Inflammatory macrophage treated with lipopolysaccharide for 4 hours (primary cell): ENCODE results near the gene SH2D7.

Experiments
- DNase-seq: peaks from one replicate; pipeline ENCODE4 v3.0.0-alpha.2; 2020

The SH2D7 gene

DNA sequence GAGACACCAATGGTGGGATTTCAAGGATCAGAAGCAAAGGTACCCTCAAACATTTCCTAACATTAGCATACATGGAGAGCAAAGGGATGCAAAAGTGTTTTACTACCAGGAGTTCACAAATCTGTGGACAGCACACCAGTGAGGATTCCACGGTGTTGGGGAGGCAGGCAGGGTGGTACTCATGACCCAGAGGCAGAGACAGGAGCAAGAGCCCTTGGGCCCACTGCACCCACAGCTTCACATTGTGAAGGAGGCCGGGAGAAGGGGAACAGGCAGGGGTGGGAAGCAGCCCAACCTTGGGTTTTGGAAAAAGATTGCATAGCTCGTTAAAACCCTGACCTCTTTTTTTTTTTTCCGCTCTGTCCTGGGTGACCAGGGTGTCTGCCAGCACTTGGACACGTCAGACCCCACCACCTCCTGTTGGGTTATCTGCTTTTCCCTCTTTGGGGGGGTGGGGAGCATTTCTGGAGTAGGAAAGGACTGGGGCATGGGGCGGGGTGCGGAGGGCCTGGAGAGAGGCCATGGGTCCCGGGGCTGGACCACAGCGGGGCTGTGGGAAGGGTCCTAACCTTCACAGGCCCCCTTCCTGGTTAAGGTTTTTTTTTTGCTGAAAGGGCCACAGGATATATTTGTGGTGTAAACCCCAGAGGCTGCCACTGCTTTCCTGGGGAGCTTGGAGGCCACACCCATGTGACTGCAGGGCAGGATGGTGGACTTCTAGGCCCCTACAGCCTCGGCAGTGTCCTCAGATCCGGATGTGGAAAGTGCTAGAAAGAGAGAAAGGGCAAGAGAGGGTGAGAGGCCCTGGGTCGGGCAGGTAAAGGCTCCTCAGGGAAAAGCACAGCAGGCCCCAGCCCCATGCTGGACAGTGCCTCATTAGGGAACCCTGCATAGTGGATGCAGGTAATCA, 12.5 kb downstream of the SH2D7 start:
- no peak for DNase-seq

DNA sequence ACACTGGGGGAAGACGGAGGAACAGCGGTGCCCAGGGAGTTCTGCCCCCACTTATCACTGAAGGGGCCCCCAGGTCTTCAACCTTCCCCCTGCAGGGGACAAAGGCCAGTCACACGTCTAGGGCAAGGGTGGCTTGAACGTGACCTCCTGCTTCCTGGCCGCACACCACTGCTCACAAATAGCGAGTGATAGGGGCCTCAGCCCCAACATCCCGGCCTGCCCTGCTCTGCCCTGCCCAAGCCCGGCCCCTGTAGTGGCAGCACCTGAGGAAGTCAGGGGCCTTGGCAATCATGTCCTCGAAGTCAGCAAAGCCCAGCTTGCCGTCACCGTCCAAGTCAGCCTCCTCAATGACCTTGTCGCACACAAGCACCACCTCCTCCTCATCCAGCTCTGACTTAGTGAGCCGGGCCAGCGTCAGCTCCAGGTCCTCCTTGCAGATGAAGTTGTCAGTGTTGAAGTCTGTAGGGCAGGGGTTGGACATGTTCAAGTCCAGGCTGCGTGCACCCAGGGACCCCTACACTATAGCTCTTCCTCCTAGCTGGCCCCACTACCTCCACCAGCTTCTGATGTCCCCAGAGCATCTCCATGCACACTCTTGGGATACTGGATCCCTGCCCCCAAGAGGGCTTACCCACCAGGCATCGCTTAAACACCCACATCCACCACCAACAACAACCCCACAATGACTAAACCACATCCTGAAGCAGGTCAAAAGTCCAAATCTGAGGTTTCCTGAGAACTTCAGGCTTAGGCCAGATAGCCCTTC, 13.3 kb downstream of the SH2D7 start:
- no peak for DNase-seq

DNA sequence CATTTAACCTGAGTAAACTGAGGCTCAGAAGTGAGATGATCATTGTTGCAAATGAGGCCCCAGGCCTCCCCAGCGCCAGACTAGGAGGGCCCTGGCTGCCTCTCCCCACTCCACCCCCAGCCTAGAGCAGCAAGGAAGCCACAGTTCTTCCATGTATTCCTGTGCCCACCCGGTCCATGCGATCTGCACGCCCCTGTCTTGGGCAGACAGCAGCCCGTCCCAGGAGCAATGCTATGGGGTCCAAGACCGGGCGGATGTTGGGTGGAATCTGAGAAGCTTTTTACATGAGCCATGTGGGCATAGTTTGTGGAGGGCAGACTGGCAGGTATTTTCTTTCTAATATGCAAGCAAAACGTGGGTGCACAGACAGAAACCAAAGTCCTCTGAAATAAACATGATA, 15.1 kb downstream of the SH2D7 start:
- no peak for DNase-seq

DNA sequence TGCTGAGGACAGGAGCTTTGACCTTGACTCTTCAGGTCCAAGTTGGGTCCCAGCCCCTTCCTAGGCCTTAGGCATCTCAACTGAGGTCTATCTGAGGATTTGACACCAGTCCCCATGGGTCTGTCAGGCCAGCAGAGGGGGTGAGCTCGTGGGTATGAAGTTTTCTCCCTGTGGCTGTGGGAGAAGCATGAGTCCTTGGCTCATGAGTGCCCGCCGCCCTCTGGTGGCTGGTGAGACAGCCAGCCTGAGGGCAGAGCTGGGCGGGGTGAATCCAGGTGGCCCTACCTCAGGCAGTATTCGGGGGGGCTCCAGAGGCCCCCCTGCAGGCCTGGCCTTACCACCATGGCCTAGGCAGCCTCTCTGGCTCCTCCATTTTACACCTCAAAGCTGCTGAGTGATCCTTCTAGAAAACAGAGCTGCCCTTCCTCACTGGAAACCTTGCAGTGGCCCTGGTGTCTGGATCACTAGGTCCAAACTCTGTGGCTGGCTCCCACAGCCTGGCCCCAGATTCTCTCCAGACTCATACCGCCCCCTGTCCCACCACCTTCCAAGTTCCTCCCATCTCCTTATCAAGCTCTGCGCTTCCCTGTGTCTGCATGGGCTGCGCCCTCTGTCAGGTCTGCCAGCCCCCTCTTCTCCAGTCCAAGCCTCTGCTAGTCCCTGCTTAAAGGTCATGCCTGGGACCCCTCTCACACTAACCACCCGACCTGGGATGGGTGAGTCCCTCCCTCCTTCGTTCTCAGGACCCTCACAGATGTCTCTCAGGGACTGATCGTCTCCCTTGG, 16.1 kb downstream of the SH2D7 start:
- DNase-seq: peak; percentile 91

DNA sequence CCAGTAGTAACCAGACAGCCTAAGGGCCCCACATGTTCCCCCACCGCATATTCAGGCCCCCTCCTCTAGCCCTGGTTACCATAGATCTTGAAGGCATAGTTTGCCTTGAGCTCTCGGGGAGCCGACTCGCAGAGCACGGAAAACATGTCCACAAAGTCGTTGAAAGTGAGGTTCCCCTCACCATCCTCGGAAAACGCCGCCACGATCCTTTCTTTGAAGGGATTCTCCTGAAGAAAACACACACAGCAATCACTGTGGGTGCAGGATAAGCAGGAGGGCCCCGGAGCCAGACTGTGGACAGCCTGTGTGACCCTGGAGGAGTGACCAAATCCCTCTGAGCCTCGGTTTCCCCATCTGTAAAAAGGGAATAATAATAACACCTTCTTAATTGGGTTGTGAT, 16.8 kb downstream of the SH2D7 start:
- no peak for DNase-seq

DNA sequence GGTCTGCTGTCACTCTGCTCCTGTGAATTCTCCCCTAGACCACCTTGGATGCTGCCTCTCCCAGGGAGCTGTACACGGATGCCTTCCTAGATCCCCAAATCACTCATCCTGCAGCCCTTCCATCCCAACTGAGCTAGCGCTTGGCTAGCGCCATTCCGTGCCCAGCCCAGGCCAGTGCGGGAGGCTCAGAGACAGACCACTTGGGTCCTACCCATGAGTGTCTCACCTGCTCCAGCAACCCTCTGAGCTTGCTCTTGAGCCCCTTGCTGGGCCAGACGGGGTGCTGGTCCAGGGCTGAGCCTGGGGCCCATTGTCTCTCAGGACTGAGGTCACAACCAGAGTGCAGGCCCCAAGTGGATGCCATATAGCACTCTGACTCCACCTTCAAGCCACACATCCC, 17.7 kb downstream of the SH2D7 start:
- no peak for DNase-seq

DNA sequence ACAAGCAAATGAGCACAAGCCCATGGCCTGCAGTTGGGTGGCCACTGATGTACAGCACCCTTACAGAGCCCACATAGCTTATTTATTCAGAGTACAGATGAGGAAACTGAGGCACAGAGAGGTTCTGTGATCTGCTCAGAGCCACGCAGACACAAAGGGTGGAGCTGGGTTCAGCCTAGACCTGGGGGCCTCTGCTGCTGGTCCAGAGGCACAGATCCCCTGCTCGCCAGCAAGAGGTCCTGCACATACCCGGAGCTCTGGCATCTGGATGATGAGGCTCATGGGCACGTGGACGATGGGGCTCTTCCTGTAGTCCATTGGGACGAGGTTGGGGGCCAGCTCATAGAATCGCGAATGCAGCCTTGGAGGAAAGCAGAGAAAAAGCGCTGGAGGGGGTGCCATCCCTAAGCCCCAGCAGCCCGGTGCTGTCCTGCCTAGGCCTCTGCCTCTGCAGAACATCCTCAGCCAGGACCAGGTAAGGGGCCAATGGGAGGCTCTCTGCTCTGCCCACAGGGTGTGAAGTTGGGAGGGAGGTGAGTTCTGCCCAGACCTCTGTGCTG, 18.6 kb downstream of the SH2D7 start:
- no peak for DNase-seq

DNA sequence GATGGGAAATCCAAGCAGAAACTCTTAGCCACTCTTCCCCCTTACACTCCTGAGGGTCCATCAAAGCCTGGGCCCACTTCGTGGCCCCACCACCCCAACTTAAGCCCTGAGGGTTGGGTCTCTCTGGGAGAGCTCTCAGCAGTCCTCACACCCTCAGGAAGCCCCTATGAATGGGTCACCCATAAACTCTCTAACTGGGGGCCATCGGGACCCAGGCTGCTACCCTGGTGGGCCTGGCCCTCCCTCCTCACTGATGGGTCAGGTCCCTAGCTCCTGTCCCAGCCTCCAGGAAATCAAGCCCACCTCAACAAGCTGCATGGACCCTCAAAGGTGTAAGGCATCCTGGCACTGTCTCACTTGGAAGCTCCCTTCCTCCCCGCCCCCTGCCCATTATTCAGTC, 19.4 kb downstream of the SH2D7 start:
- no peak for DNase-seq

DNA sequence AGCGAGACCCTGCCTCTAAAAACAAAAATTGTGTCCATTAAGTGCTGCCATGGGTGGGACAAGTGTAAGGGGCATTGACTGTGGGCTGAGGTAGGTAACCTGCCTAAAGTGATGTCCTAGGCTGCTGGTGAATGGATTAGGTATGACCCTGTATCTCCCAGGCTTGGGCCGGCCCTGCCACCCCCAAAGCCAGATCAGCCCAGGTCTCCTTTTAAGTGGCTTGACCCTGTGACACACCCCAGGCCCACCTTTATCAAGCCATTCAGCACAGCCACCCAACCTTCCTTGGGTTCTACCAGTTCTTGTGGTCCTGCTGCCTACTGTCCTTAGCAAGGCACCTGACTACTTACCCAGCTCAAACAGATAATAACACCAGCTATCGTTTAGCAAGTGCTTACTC, 20.2 kb downstream of the SH2D7 start:
- DNase-seq: no peak

DNA sequence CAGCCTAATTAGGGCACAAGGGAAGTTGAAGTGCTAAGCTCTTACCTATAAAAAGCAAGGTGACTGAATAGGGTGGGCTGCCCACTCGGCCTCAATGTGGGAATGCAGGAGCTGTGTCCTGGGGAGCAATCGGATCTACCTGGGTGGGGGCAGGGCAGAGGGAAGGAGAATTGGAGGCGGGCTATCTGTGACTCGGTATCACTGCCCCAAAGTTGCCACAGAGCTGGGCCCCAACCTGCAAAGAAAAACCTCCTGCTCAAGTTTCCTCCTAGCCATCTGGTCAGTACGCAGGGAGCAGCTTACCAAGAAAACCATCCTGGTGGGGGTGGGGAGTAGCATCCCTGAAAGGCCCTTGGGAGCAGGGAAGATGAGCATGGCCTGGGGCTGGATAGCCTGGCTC, 28.2 kb downstream of the SH2D7 start:
- no peak for DNase-seq

DNA sequence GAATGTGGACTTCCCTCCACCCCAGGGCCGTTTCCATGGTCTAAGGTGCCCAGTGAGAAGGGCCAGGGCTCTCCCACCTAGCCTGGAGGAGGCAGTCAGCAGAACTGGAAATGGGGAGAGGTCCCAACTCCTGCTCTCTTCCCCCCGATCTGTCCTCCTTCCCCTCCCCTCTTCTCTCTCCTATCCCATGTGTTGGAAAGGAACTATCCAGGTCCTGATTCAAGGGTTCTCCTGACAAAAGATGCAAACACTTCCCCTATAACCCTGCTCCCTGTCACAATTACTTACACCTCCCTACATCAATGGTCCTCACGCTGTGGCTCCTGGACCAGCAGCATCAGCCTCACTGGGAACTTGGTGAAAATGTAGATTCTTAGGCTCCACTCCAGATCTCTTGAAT, 32.9 kb downstream of the SH2D7 start:
- no peak for DNase-seq

DNA sequence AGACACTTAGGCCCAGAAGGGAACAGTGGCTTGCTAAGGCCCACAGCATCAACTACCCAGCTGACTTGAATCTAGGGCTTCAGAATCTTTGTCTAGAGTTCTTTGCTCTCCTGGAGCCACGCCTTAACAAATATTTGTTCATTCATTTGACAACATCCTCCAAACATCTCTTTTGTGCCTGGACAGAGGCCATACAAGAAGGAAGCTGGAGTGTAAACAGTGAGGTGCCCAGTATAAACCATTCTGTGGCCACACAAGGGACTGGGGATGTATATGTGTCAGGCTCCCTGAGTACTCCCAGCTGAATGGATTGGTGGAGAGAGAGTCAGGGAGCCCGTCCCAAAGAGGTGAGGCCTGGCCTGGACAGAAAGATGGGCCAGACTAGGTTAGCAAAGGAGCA, 35.5 kb downstream of the SH2D7 start:
- no peak for DNase-seq

DNA sequence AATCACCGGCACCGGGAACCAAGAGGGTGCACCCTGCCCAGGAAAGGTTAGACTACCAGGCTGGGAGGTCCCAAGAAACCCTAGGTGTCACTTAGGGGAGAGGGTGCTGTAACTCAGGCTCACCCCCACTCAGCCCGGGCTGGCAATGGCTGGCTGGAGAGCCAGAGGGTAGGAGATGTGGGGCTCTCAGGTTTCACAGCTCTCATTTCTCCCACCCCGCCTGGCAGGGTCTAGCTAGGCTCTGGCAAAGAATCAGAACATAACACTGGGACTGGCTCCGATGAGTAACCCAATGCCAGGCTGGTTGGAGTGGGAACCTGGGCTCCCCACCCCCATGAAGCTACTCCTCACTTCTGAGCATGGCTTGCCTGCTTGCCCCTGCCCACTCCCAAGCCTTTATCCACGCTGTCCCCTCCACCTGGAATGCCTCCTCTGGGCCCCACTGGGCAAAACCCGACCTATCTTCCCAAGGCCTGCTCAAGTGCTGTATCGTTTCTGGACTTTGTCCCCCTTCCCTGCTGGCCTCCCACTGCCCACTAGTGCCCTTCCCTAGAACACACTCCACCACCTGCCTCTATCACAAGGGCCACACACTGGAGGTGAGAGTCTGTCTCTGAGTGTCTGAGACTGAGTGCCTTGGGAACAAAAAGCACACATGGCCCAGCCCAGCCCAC, 36.9 kb downstream of the SH2D7 start:
- DNase-seq: no peak

DNA sequence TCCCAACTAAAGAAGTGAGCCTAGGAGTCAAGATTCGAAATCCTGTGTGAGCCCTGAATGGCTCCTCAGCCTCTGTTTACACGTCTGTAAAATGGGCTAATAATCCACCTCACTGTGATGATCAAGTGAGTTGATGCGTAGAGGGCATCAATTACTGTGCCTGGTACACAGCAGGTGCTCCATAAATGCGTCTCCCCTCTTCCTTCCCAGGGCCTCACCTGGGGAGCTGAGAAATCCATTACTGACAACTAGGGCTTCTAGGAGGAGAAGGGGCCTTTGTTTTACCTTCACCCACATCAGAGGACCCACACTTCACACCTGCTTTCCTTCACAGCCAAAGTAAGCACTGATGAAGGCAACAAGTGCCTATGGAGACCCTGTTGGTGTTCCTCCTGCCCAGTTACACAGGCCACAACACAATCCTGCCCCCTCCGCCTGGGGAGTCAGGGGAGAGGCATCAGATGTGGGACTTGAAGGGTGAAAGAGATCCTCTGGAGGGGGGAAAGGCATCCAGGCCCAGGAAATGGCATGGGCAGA, 37.5 kb downstream of the SH2D7 start:
- DNase-seq: no peak

DNA sequence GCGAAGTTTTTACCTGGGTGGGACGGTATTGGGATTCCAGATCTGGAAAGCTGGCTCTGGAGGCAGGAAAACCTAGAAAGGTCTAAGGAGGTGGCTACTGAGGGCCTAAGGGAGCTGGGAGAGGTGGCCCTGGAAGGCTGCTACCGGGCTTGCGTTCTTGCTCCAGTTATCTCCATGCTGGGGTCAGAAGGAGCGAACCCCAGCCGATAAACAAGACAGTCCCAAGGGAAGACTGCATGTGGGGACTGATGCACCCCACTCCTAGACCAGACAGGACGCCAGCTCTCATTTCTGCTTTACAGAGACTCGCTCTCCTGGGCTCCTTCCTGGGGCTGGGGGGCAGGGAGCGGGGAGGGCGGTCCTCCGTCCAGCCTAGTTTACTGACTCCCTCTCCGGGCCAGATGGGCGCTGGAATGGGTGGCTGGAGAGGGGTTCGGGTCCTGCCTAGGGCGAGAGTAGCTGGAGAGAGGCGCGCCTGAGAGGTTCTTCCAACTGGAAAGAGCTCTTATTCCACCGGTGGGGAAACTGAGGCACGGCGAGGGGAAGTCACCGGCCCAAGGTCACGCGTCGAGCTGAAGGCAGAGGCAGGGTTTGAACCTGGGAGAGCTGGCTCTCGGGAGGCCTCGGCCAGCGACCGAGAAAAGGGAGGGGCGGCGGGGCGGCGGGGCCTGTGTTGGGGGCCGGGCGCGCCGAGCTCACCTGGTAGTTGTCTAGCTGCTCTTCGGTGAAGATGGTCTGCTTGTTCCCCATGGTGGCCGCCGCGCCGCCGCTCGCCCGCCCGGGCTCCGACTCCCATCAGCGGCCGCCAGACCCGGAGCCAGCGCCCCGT, 38.3 kb downstream of the SH2D7 start:
- no peak for DNase-seq

DNA sequence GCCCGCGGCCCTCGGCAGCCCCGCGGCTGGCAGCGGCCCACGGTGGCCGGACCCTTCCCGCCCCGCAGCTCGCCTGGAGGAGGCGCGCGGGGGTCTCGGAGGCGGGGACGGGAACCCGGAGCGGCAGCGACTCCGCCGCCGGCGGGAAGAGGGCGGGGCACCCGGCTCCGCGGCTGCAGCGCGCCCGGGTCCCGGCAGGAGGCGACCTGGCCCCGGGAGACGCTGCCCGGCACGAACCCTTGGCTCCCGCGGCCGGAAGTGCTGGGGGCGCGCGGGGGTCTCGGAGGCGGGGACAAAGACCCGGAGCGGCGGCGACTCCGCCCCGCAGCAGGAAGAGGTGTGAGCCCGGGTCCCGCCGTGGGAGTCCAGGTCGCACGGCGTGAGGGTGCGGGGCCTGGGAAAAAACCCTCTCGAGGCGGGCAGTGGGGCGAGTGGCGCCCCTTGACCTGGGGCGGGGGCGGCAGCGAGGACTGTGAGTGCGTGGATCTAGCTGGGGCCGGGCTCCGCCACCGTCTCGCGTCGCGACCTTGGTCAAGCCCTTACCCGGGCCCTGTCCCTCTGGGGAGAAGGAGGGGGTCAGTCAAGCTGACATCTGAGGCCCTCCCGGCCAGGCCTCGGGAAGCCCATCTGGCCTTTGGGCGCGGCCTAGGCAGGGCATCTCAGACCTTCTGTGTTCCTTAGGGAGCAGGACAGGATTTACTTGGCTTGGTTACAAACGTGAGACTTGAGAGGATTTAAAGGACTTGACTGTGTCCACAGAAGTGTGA, 39.1 kb downstream of the SH2D7 start, which contains the start of gene CIB2:
TSS of gene CIB2 (minus strand) at position 151 of the 767 bp plus-strand sequence. CDS start 230 bp downstream, outside the sequence.
- peak; percentile 61 for DNase-seq

DNA sequence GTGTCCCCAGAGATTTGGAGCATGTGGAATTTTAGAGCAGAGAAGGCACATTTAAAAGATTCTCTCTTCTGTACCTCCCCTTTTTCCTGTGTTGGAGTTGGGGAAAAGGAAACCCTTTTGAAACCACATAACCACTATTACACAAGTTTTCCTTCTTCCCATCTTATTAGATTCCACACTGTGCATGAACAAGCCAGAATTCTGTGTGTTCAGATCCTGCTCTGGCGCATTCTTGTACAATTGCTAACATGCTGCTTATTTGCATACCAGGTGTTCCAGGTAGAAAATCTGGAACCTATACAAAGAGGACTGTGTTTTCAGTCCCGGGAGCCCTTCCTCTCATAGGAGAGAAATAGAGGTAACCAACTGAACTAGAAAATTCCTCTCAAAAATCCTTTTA, 41.4 kb downstream of the SH2D7 start:
- no peak for DNase-seq

DNA sequence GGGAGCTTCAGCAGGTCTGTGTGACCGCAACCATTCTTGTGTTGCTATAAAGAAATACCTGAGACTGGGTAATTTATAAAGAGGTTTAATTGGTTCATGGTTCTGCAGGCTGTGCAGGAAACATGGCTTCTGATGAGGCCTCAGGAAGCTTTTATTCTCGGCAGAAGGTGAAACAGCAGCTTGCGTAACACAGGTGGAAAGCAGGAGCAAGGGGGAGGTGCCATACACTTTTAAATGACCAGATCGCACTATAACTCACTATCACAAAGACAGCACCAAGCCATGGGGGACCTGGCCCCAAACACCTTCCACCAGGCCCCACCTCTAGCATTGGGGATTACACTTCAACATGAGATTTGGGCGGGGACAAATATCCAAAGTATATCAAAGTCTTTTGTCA, 47.2 kb downstream of the SH2D7 start:
- no peak for DNase-seq

DNA sequence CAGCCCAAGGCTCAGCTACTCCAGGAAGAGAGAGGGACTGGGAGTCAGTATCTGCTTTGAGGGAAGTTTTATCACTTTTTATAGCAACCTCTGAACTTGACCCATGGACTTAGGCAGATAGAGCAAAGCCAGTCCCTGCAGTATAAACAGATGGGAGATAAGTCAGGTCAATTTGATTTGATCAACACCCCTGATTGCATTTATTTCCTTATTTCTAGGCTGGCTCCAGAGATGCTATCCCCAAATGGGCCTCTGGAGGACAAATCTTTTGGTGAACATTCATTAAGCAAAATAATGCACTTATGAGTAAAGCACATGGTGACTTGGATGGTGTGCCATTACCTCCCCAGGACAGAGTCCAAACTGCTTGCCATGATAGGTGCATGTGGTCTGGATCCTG, 47.9 kb downstream of the SH2D7 start:
- DNase-seq: no peak

DNA sequence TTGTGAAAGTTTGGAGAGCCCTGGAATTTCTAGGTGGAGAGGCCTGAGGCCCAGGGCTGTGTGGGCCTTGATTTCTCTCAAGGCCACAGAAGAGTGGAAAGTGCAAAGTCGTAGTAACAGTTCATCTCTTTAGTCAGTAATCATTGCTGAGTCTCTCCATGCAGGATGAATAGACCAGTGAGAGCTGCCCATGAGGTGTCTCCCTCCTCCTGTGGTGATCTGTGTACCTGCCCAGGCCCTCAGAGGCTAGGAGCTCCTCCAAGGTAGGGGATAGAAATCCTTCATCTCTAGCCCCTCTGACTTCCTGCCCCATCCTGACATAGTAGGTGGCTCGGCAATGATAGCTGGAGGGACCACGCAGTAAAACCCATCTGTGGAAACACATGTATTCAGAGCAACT, 50.0 kb downstream of the SH2D7 start:
- DNase-seq: no peak
